Fibroblast of lung (primary cell): Measurements from ENCODE around the gene IGF1R. TPM values are rescaled to one million over a fixed set of nuclear protein-coding genes. Genes with fewer than 3 reads are reported as not detected.
A peak's percentile ranks its signal among the peaks of the same experiment; 100 is the strongest.

Experiments used
- DNase-seq, 2 donors: peaks; one replicate each; pipeline versions ENCODE4 v3.0.0 to v3.0.0-alpha.2; 2010; ENCODE audit warnings: low read depth in 2 of 2
- H2AFZ ChIP-seq: 2 replicates; pipeline ENCODE4 v1.5.1; 2012; ENCODE audit warnings: low read length, control low read depth, inconsistent platforms
- H3K27ac ChIP-seq: 2 replicates; pipeline ENCODE4 v1.5.1; 2011; ENCODE audit warnings: low read length, control low read depth; ENCODE audit not compliant: insufficient read depth
- H3K27me3 ChIP-seq: 2 replicates; pipeline ENCODE4 v1.5.1; 2011; ENCODE audit warnings: mild to moderate bottlenecking, low read length; ENCODE audit not compliant: control insufficient read depth, insufficient read depth
- H3K36me3 ChIP-seq: 2 replicates; pipeline ENCODE4 v1.5.1; 2011; ENCODE audit warnings: low read length; ENCODE audit not compliant: control insufficient read depth, insufficient read depth
- H3K4me1 ChIP-seq: 2 replicates; pipeline ENCODE4 v1.5.1; 2011; ENCODE audit warnings: low read length; ENCODE audit not compliant: control insufficient read depth, insufficient read depth; ENCODE audit errors: extremely low read depth
- H3K4me2 ChIP-seq: 2 replicates; pipeline ENCODE4 v1.5.1; 2011; ENCODE audit warnings: low read length, control low read depth; ENCODE audit not compliant: insufficient read depth; ENCODE audit errors: extremely low read depth
- H3K4me3 ChIP-seq, 4 experiments: fragments of 200-600 bp in 1 of 4; sonication (generic) in 1 of 4; replicated peaks in 1 of 4; 2 replicates each; pipeline ENCODE4 v1.5.1; 2011 to 2016; ENCODE audit warnings: low read length in 4 of 4, low read depth in 3 of 4, mild to moderate bottlenecking in 3 of 4, control low read depth in 2 of 4, inconsistent platforms in 1 of 4, mixed read lengths in 1 of 4; ENCODE audit not compliant: insufficient read depth in 1 of 4; ENCODE audit errors: control extremely low read depth in 1 of 4
- H3K79me2 ChIP-seq: 2 replicates; pipeline ENCODE4 v1.5.1; 2012; ENCODE audit warnings: mild to moderate bottlenecking, low read length, inconsistent platforms; ENCODE audit not compliant: control insufficient read depth, insufficient read depth
- H3K9ac ChIP-seq: 2 replicates; pipeline ENCODE4 v1.5.1; 2011; ENCODE audit warnings: mild to moderate bottlenecking, low read length, control low read depth; ENCODE audit not compliant: insufficient read depth
- H3K9me3 ChIP-seq: 2 replicates; pipeline ENCODE4 v1.5.1; 2012; ENCODE audit warnings: low read depth, low read length; ENCODE audit not compliant: control insufficient read depth, insufficient read depth
- H4K20me1 ChIP-seq: 2 replicates; pipeline ENCODE4 v1.5.1; 2011; ENCODE audit warnings: low read length; ENCODE audit not compliant: control insufficient read depth, insufficient read depth; ENCODE audit errors: extremely low read depth
- CTCF ChIP-seq, 2 donors: IDR thresholded peaks in 1 of 2; conservative IDR thresholded peaks in 1 of 2; 1 replicate in 1 of 2; 2 replicates in 1 of 2; pipeline ENCODE4 v1.5.1; 2011 to 2012; ENCODE audit warnings: low read length in 2 of 2, control low read depth in 1 of 2, inconsistent platforms in 1 of 2, low read depth in 1 of 2, mild to moderate bottlenecking in 1 of 2
- EZH2 ChIP-seq: IDR thresholded peaks from 2 replicates; pipeline ENCODE4 v1.5.1; 2012; ENCODE audit warnings: low read length, control low read depth, mild to moderate bottlenecking; ENCODE audit errors: missing control alignments
- polyA plus RNA-seq, 2 donors: library from polyadenylated mRNA; depleted of rRNA in 1 of 2; stranded (reverse) in 1 of 2; unstranded in 1 of 2; fragments of >200 nt; gene quantifications; 2 replicates each; pipeline ENCODE4 v1.2.1, GENCODE V29; 2011 to 2012; ENCODE audit warnings: missing spikeins in 1 of 2
- total RNA-seq: library from RNA; depleted of rRNA; stranded (reverse); fragments of >200 nt; gene quantifications from 2 replicates; pipeline ENCODE4 v1.2.1, GENCODE V29; 2014

IGF1R gene
- total and polyA plus RNA-seq, 2 donors (not counting 1 experiment from before 2014, with no cell fraction given), result 14.6 to 28.6 TPM

GRCh38 chr15:98873441-98874218 is 225.3 kb downstream of the IGF1R start:
- DNase-seq, result peak; percentile 71 to 95
- H3K27me3 ChIP-seq, result no peaks in the 10 kb centered on the region
- no peaks in the 10 kb centered on the region for H3K36me3 ChIP-seq
- peak overlapping the region; percentile 62 for H3K4me2 ChIP-seq
- H3K9me3 ChIP-seq, result no peaks in the 10 kb centered on the region
- TF ChIP-seq EZH2 (no peak), CTCF (conservative IDR thresholded peaks at IDR 0.05 in 1 of 2, IDR thresholded peaks at IDR 0.05 in 1 of 2; ENCODE audit: low read depth in 1 of 2, low read length in 2 of 2) (no peak)
- peaks cover 27% of the 10 kb centered on the region for H3K79me2 ChIP-seq
- H2AFZ ChIP-seq, result no peak overlapping the region
- H3K4me3 ChIP-seq, result peak overlapping the region in 1 of 4 experiments; percentile 27
- no peaks in the 10 kb centered on the region for H4K20me1 ChIP-seq
- peaks cover 34% of the 10 kb centered on the region for H3K4me1 ChIP-seq
- H3K9ac ChIP-seq, result no peak overlapping the region
- H3K27ac ChIP-seq, result peak overlapping the region; percentile 48

- H3K4me3 ChIP-seq, result peak overlapping the region in 2 of 4 experiments; percentile 23 to 27
- peak overlapping the region; percentile 93 for H3K4me2 ChIP-seq
- peak overlapping the region; percentile 48 for H3K27ac ChIP-seq
- no peak overlapping the region for H2AFZ ChIP-seq
- TF ChIP-seq CTCF (conservative IDR thresholded peaks at IDR 0.05 in 1 of 2, IDR thresholded peaks at IDR 0.05 in 1 of 2; ENCODE audit: low read depth in 1 of 2, low read length in 2 of 2) (no peak), EZH2 (no peak)
- peaks cover 27% of the 10 kb centered on the region for H3K79me2 ChIP-seq
- H3K36me3 ChIP-seq, result no peaks in the 10 kb centered on the region
- H4K20me1 ChIP-seq, result no peaks in the 10 kb centered on the region
- H3K4me1 ChIP-seq, result peaks cover 34% of the 10 kb centered on the region
- no peaks in the 10 kb centered on the region for H3K9me3 ChIP-seq
- no peak for DNase-seq
- H3K27me3 ChIP-seq, result no peaks in the 10 kb centered on the region
- H3K9ac ChIP-seq, result no peak overlapping the region
Measured at GRCh38 chr15:98874370-98874769, 226.0 kb downstream of the IGF1R start.

GRCh38 chr15:98874773-98875172 is 226.4 kb downstream of the IGF1R start:
- Histone ChIP-seq H3K9ac (peak overlapping the region; percentile 8), H3K4me3 (peak overlapping the region in 2 of 4 experiments; percentile 18 to 23), H3K9me3 (no peaks in the 10 kb centered on the region), H4K20me1 (no peaks in the 10 kb centered on the region), H3K36me3 (no peaks in the 10 kb centered on the region), H3K4me2 (peak overlapping the region; percentile 93), H3K27me3 (no peaks in the 10 kb centered on the region), H3K4me1 (peaks cover 34% of the 10 kb centered on the region), H3K27ac (peak overlapping the region; percentile 48), H2AFZ (no peak overlapping the region), H3K79me2 (peaks cover 24% of the 10 kb centered on the region)
- peak in 1 of 2 donors; percentile 50 for DNase-seq
- no peak for TF ChIP-seq EZH2
- TF ChIP-seq CTCF (conservative IDR thresholded peaks at IDR 0.05 in 1 of 2, IDR thresholded peaks at IDR 0.05 in 1 of 2; ENCODE audit: low read depth in 1 of 2, low read length in 2 of 2), result no peak
